Peyer's patch (tissue), 4 donors: ENCODE results near the gene MPHOSPH8. TPM values are rescaled to one million over a fixed set of nuclear protein-coding genes. Genes with fewer than 3 reads are reported as not detected.
"Not testable (repeated sequence)": the region's sequence is repeated elsewhere in the genome, so short reads cannot be mapped to it uniquely, and the experiment has no call there.

ENCODE experiments used
- DNase-seq, 3 donors: peaks; one replicate each; pipeline ENCODE4 v3.0.0-alpha.2; 2017 to 2019
- H3K27ac ChIP-seq, 4 donors: fragments of 200-600 bp; sonication (generic); one replicate each; pipeline ENCODE4 v1.5.1; 2016 to 2019
- H3K27me3 ChIP-seq, 2 donors: fragments of 200-600 bp; sonication (generic); one replicate each; pipeline ENCODE4 v1.5.1; 2019
- H3K36me3 ChIP-seq, 3 donors: fragments of 200-600 bp; sonication (generic); one replicate each; pipeline ENCODE4 v1.5.1; 2016 to 2019
- H3K4me1 ChIP-seq, 4 donors: fragments of 200-600 bp; sonication (generic); one replicate each; pipeline ENCODE4 v1.5.1; 2016 to 2019
- H3K4me3 ChIP-seq, 4 donors: fragments of 200-600 bp; sonication (generic); 1 replicate in 3 of 4; 2 replicates in 1 of 4; pipeline ENCODE4 v1.5.1; 2016 to 2019; ENCODE audit warnings: mild to moderate bottlenecking in 1 of 4
- H3K9me3 ChIP-seq, 4 donors: fragments of 200-600 bp; sonication (generic); one replicate each; pipeline ENCODE4 v1.5.1; 2016 to 2019; ENCODE audit warnings: mild to moderate bottlenecking in 1 of 4
- CTCF ChIP-seq, 6 experiments: fragments of 450-650 bp in 4 of 6; fragments of 200-600 bp in 2 of 6; sonication (generic) in 1 of 6; IDR thresholded peaks; one replicate each; pipeline ENCODE4 v1.5.1; 2017 to 2019; ENCODE audit warnings: antibody characterized with exemption in 6 of 6, mild to moderate bottlenecking in 3 of 6, moderate library complexity in 1 of 6
- POLR2A ChIP-seq, 2 donors: fragments of 450-650 bp; IDR thresholded peaks; one replicate each; pipeline ENCODE4 v1.5.1; 2017; ENCODE audit warnings: antibody characterized with exemption in 2 of 2, mild to moderate bottlenecking in 2 of 2, moderate library complexity in 2 of 2
- total RNA-seq, 4 donors: library from RNA; depleted of rRNA; stranded (reverse); fragments of >200 nt; gene quantifications; one replicate each; pipeline ENCODE4 v1.1.0, GENCODE V29; 2016

Gene MPHOSPH8
- total RNA-seq, 4 donors from 2014 or later = 33.1 to 117 (median 45.6) TPM

- H3K27ac ChIP-seq = peak overlapping the region in 1 of 4 donors; percentile 31
Measured at GRCh38 chr13:19685034-19685433, 51.6 kb downstream of the MPHOSPH8 start.

GRCh38 chr13:19685437-19685836 is 52.0 kb downstream of the MPHOSPH8 start:
- Histone ChIP-seq H3K4me1 (no peaks in the 10 kb centered on the region), H3K4me3 (no peak overlapping the region), H3K36me3 (no peaks in the 10 kb centered on the region), H3K27ac (peak overlapping the region in 1 of 4 donors; percentile 31), H3K27me3 (no peaks in the 10 kb centered on the region), H3K9me3 (no peaks in the 10 kb centered on the region)
- TF ChIP-seq CTCF (IDR thresholded peaks at IDR 0.05) = no peak
- no peak for TF ChIP-seq POLR2A (IDR thresholded peaks at IDR 0.05)
- no peak for DNase-seq

More at GRCh38 chr13:19685034-19685433, 51.6 kb downstream of the MPHOSPH8 start:
- no peaks in the 10 kb centered on the region for H3K36me3 ChIP-seq
- no peak for TF ChIP-seq CTCF (IDR thresholded peaks at IDR 0.05)
- no peak for TF ChIP-seq POLR2A (IDR thresholded peaks at IDR 0.05)
- H3K27me3 ChIP-seq = no peaks in the 10 kb centered on the region
- DNase-seq = peak in 2 of 3 donors; percentile 78 to 85
- no peak overlapping the region for H3K4me3 ChIP-seq
- H3K4me1 ChIP-seq = no peaks in the 10 kb centered on the region
- no peaks in the 10 kb centered on the region for H3K9me3 ChIP-seq

GRCh38 chr13:19691447-19691846 is 58.0 kb downstream of the MPHOSPH8 start:
- not testable (repeated sequence) for H3K27me3 ChIP-seq, H3K27ac ChIP-seq, H3K9me3 ChIP-seq, H3K4me1 ChIP-seq, H3K4me3 ChIP-seq, H3K36me3 ChIP-seq, DNase-seq

GRCh38 chr13:19695428-19695827 is 62.0 kb downstream of the MPHOSPH8 start:
- Histone ChIP-seq H3K36me3 (no peaks in the 10 kb centered on the region), H3K4me1 (no peaks in the 10 kb centered on the region), H3K9me3 (no peaks in the 10 kb centered on the region), H3K27me3 (no peaks in the 10 kb centered on the region), H3K27ac (no peak overlapping the region), H3K4me3 (no peak overlapping the region)
- TF ChIP-seq CTCF (IDR thresholded peaks at IDR 0.05) (no peak), POLR2A (IDR thresholded peaks at IDR 0.05) (no peak)
- DNase-seq = no peak

GRCh38 chr13:19695829-19696228 is 62.4 kb downstream of the MPHOSPH8 start:
- TF ChIP-seq POLR2A (IDR thresholded peaks at IDR 0.05) (no peak), CTCF (IDR thresholded peaks at IDR 0.05) (no peak)
- Histone ChIP-seq H3K4me1 (no peaks in the 10 kb centered on the region), H3K27ac (no peak overlapping the region), H3K4me3 (no peak overlapping the region), H3K36me3 (no peaks in the 10 kb centered on the region), H3K9me3 (no peaks in the 10 kb centered on the region), H3K27me3 (no peaks in the 10 kb centered on the region)
- no peak for DNase-seq

GRCh38 chr13:19700963-19701362 is 67.5 kb downstream of the MPHOSPH8 start:
- not testable (repeated sequence) for H3K27me3 ChIP-seq, H3K4me3 ChIP-seq, DNase-seq, H3K36me3 ChIP-seq, H3K9me3 ChIP-seq, H3K4me1 ChIP-seq, H3K27ac ChIP-seq

- H3K27me3 ChIP-seq, H3K36me3 ChIP-seq, H3K4me3 ChIP-seq, H3K9me3 ChIP-seq, DNase-seq, H3K4me1 ChIP-seq, H3K27ac ChIP-seq: not testable (repeated sequence)
Measured at GRCh38 chr13:19701619-19702018, 68.2 kb downstream of the MPHOSPH8 start.

- H3K36me3 ChIP-seq, H3K4me1 ChIP-seq, H3K27me3 ChIP-seq, H3K27ac ChIP-seq, DNase-seq, H3K9me3 ChIP-seq, H3K4me3 ChIP-seq: not testable (repeated sequence)
Measured at GRCh38 chr13:19704256-19704655, 70.8 kb downstream of the MPHOSPH8 start.

GRCh38 chr13:19709039-19709438 is 75.6 kb downstream of the MPHOSPH8 start:
- not testable (repeated sequence) for H3K36me3 ChIP-seq, H3K4me3 ChIP-seq, H3K4me1 ChIP-seq, DNase-seq, H3K27me3 ChIP-seq, H3K9me3 ChIP-seq, H3K27ac ChIP-seq

- H3K4me1 ChIP-seq, H3K9me3 ChIP-seq, H3K4me3 ChIP-seq, H3K36me3 ChIP-seq, H3K27me3 ChIP-seq, DNase-seq, H3K27ac ChIP-seq: not testable (repeated sequence)
Measured at GRCh38 chr13:19709782-19710181, 76.3 kb downstream of the MPHOSPH8 start.
